GF-D8 (cell line): ENCODE measurements around the gene CENPE.

Experiments
- DNase-seq: peaks from one replicate; lab custom pipeline; 2025; lab: John Stamatoyannopoulos, UW

CENPE gene

GRCh38 chr4:103075435-103075893, 122.7 kb downstream of the CENPE start:
- DNase-seq, result no peak

GRCh38 chr4:103074744-103075434, 123.3 kb downstream of the CENPE start:
- no peak for DNase-seq

DNA sequence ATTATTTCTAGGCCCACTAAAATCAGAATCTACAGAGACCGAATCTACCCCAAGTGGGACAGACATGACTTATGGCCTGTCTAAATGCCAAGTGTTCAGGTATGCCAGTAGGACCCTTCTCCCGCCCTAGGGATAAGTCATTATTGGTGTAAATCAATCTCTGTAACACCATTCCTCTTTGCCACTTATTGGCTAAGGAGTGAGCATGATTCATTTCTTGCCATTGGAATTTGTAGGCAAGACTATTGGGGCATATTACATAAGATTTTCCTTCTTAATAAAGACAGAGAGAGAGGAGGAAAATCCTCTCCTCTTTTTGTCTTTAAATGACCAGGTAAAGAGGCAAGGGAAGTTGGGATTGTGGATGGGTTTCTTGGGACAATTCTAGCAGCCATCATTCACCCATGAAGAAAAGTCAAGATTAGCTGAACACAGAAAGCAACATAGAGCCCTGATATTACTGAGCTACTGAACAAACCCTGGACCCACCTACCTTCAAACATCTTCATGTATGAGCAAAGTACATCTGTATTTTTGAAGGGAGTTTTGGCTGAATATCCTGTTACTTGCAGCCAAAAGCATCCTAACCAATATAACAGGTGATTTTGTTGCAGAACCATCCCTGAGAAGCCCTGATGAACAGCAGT, 124.2 kb downstream of the CENPE start:
- no peak for DNase-seq

GRCh38 chr4:103067841-103068547, 130.1 kb downstream of the CENPE start:
- no peak for DNase-seq

DNA sequence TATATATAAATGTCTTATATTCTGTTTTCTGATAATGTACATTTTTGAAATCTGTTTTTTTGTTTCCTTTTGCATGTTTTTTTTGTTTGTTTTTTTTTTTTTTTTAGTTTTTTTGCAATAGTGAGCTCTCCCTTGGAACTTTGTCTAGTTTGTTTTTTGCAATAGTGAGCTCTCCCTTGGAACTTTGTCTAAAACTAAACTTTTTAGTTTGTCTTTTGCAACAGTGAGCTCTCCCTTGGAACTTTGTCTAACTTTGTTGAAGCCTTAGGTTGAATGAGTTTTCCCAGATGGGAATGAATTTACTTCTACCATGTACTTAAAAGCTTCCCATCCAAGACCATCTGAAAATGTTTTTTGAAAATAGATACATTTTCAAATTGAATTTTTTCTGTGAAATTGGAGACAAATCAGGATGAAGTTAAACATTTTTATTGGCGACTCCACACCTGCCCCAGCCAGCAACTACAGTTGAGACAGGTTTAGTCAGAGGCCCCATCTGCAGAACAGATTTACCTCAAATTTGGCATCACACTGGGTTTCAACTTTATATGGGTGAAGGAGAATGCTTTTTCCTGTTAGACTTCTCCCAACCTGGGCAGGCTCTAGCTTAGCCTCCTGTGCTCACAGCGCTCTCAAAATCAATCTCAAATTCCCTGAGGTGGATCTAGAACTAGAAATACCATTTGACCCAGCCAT, 137.5 kb downstream of the CENPE start:
- no peak for DNase-seq
